Activated CD4-positive, alpha-beta T cell treated with anti-CD3 and anti-CD28 coated beads, Interleukin-2, amount 50 U/mL, for 48 hours (primary cell): ENCODE results near the gene TGFBR3.

ENCODE experiments used
- DNase-seq, 2 experiments: peaks; one replicate each; pipeline ENCODE4 v3.0.0-alpha.2; 2020

TGFBR3 gene

DNA sequence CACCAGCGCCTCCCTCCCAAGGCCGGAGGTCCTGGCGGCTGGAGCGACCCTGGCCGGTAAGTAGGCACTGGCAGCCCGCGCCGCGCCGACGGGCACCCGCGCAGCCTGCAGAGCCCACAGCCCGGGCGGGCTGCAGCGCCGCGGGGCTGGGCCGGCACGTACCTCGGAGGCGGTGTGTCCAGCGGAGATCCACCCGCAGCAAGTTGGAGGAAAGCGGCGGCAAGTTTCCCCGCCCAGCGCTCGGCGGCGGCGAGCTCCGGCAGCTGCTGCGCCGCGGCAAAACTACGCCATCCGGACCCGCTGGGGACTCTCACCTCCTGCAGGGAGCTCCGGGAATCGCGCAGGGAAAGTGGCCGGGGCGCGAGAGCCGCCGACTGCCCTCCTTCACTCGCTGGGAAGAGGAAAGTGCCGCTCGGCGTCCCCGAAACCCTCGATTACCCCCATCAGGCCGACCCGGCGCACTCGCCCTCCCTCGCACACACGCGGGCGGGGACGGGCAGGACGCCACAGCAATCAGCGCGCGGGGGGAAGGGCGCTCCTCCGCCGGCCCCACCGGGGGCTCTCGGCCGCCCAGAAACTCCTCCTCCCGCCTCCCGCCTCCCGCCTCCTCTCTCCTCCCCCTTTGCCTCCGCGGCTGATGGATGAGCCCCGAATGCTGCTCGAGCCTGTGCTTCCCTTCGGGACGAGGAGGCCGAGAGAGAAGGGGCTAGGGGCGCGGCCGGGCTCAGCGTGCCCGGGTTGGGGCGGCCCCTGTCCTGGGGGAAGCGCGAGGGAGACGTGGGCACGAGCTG, at the start of gene TGFBR3:
Gene TGFBR3 (minus strand): TSS at position 436 of the 791 bp plus-strand sequence. CDS start 24,620 bp downstream, outside the sequence.
- peak; percentile 73 to 80 for DNase-seq

DNA sequence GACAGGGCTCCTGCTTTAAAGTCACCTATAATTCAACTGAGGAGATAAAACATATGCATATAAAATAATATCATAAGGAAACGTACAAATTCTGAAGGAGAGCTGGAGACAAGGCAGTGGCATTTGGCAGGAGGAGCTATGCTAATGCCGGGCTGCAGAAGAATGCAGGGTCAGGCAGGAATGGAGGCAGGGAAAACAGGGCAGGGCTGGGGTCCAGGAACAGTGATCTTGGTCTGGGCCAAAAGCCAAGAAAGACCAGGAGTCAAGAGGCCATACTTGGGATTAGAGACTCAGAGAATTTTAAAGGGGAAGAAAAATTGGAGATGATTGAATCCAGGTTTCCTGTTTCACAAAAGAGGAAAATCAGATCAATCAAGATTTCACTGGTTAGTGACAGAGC, 43.3 kb upstream of the TGFBR3 start:
- DNase-seq = no peak

DNA sequence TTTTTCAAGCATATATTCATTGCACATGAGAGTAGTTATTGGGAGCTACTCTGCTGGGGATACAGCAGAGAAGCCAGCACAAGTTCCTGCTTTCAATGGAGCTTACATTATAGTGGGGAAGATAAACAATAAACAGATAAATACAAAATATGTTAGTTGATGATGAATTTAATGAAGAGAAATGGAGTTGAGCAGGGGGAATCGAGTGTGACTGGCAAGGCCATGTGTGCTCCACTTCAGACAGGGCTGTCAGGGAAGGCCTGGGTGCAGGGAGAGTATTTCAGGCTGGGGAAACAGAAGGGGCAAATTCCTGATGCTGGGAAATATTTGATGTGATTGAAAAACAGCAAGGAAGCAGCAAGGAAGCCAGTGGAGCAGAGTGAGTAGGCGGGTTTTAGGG, 42.1 kb upstream of the TGFBR3 start:
- DNase-seq = no peak

DNA sequence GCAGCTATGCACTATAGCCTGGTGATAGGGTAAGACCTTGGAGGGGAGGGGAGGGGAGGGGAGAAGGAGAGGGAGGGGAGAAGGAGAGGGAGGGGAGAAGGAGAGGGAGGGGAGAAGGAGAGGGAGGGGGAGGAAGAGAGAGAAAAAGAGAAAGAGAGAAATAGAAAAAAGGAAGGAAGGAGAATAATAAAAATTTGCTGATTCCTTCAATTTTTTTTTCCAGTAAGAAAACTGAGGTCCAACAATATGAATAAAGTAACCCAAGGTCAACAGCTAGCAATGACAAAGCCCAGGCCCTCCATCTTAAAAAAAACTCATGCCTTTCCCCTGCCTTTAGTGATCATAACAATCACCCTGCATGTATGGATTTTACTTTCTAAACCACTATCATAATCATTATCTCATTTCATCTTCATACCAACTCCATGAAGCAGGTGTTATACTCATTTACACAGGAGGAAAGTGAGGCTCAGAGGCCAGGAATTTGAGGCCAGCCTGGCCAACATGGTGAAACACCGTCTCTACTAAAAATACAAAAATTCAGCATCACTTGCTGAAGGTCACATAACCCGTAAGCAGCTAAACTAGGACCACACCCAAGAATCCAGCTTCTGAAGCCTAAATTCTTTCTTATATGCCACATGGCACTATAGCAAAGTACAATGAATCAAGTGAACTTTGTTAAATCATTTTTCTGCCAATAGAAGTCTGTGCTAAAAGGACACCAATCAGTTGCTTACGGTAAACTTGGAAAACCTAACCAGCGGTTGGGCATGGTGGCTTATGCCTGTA, 39.9 kb upstream of the TGFBR3 start:
- DNase-seq = no peak

DNA sequence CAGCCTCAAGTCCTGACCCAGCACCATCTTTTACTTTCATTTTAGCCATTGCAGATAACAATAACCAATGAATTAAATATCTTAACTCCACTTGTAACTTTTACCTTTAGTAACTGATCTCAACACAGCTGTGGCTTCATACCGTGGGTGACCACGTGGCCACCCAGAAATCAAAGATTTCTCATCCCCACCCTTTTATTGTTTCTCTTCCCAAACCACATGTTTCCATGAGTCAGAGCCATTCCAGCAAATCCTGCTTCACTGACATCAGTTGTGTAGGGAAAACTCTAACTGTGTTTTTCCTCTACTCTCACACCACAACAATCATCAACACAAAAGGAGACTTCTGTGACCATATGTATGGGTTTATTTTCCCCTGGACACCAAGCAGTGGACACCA, 38.2 kb upstream of the TGFBR3 start:
- no peak for DNase-seq

DNA sequence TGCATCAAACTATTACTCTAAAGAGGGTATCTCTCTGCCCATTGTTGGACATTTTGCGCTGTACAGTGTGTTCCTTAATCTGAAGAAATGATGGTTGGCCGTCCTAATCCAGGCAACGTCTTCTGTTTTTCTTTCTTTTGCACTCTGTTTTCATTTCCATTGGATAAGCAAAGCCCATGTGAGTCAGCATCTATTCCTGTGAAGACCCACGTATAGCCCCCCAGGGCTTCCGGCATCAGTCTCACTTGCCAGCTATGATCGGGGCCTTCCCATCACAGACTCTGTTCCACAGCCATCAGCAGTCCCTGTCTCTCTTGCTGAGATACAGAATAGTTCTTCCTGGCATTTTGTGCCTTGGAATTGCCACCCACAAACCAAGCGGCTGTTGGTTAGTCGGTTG, 34.0 kb upstream of the TGFBR3 start:
- no peak for DNase-seq

DNA sequence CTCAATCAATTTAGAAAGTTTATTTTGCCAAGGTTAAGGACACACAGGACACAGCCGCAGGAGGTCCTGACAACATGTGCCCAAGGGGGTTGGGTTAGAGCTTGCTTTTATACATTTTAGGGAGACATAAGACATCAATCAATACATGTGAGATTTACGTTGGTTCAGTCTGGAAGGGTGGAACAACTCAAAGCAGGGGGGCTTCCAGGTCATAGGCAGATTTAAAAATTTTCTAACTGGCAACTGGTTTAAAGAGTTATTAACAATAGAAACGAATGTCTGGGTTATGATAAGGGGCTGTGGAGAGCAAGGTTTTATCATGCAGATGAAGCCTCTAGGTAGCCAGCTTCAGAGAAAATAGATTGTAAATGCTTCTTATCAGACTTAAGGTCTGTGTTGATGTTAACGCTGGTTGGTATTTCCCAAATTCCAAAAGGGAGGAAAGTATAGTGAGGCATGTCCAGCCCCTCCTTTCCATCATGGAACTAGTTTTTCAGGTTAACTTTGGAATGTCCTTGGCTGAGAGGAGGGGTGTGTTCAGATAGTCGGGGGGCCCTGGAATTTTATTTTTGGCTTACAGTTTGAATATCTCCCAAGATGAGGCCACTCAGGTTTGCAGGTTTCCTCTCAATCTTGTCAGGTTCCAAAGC, 31.0 kb upstream of the TGFBR3 start:
- no peak for DNase-seq

DNA sequence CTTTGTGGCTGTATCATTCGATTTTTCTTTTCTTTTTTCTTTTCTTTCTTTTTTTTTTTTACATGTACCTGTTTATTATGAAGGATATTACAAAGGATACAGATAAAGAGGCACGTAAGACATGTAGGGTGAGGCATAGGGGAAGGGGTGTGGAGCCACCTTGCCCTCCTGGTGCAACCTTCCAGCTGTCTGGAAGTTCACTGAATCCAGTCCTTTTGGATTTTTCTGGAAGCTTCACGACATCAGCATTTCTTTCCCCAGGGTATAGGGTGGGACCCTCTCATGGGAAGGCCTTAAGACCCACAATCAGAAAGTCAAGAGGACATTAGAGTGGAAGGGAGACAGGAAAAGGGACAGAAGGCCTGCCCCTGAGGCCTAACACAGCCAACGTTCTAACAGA, 30.1 kb upstream of the TGFBR3 start:
- no peak for DNase-seq

DNA sequence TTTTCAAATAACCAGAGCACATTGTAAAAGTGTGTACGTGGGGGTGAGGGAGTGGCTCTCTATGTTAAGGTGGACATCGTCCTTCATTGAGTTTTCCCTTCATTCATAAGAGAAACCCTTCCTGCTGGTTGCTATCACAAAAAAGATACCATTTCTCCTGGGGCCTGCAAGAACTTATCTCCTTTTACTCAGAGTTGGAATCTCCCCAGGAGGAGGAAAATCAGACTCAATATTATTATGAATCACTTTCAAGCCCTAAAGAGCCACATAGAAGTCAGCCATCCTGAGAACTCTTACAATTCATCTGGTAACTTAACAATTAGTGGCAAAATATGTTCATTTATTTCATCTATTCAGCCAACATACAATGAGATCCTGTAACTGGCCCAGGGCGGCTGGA, 27.1 kb upstream of the TGFBR3 start:
- DNase-seq = no peak

DNA sequence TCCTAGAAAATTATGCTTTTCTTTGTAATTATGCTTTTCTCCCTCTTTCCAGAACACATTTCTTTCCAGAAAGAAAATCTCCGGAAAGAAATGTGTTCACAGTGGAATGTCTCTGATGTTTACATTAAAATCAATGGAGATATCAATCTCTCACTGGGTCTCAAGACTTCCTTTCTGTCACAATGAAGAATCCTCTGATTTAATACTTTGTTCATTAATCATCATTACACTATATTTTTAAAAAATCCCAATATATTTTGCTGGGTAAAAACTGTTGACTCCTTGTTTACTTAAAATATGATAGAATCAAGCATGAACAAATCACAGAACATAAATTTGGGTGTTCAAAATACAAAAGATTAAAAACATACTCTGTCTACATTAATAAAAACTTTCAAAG, 26.3 kb upstream of the TGFBR3 start:
- no peak for DNase-seq

DNA sequence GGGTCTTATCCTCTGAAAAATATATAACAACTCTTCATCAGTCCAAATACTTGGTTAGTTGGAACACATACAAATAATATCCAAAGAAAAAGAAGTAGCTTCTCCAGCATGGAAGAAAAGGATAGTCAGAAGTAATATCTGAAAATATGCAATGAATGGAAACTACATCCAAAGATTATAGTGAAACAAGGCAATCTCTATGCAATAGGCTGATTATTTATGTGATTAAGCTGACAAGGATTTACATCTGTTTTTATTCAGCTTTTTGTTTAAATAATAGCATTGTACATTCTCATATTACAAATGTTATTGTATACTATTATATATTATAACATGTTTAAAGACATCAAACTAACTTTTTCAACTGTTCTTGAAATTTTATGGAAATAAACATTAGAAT, 15.3 kb upstream of the TGFBR3 start:
- no peak for DNase-seq

DNA sequence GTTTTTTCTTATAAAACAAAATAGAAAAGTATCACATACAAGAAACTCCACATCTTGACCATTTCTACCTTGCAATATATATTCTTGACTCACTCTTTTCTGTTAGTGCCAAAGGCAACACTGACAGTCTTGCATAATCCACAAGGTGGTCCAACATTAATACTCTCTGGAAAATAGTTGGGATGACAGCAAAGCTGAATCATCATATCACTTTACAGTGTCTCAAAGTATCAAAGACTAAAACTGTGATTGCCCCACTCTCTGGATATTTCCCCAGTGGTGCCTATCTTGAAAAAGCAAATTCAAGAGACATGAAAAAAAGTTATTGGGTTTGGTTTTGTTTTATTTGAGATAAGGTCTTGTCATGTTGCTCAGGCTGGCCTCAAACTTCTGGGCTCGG, 14.6 kb upstream of the TGFBR3 start:
- DNase-seq = no peak

DNA sequence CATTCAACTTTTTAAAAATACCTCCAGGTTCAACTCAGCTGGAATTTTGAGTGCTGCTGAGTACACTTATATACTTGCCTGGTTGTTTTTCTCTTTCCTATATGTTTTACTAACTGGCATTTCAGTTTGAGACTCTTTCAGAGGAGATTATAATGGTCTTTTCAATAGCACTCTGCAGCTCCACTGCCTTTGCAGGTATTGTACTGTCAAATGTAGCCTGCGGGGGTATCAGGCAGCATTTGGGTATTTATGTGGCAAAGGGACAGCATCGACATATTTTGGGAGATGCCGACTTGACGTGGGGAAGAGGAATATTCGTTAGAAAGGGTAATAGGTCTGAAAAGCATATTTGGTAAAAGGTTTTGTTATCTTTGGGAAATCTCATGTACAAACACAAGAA, 11.1 kb upstream of the TGFBR3 start:
- DNase-seq = no peak

DNA sequence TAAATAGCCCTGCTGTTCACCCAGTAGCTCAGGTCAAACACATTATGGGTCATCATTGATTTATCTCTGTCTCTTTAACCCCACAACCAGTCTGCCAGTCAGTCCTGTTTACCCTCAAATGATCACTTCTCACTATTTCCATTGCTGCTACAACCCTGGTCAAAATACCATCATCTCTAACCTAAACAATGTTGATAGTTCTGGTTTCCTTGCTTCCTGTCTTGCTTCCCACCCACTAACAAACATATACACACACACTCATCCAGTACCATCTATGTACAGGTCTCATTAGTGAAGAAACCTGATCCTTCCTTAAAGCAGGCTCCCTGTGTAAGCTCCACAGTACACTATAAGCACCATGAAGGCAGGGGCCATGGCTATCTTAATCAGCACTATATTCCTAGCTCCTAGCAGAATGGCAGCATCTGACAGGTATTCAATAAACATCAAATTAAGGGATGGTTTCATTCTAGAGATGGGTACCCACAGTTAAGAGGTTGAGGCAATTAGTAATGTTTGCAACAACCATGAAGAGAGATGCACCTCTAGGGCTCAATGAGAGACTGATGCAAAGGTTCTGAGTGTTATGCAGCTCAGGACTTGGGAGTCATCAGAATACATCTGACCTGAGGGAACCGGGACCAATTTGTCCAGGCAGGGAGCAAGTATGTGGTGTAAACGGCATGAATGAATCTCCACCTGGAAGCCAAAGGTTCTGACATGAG, 10.0 kb upstream of the TGFBR3 start:
- DNase-seq = no peak

DNA sequence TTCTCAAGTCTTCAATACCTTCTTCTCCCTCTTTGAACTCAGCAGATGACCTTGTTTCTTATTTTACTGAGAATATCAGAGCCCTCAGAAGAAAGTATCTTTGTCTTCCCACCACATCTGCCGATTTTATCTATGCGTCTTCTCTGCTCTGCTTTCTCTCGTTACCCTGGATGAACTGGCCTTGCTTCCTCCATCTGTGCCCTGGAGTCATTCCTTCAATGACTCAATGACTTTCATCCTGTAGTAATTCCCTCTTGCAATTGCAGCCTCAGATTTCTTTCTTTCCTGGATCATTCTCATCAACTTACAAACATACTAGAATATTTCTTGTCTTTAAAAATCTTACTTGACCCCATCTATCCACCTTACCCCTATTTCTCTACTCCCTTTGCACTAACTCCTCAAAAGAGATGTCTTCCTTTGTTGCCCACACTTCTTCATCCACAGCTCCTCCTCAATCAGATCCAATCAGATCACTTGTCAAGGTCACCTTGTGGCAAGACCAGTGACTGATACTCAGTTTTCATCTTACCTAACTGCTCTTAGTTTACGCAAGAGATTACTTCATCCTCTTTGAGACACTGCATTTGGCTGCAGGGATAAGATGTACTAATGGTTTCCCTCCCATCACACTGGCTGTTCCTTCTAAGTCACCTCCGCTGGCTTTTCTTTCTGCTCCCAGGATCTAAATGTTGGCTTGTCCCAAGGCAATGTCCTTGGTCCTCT, 8.2 kb upstream of the TGFBR3 start:
- DNase-seq = no peak

DNA sequence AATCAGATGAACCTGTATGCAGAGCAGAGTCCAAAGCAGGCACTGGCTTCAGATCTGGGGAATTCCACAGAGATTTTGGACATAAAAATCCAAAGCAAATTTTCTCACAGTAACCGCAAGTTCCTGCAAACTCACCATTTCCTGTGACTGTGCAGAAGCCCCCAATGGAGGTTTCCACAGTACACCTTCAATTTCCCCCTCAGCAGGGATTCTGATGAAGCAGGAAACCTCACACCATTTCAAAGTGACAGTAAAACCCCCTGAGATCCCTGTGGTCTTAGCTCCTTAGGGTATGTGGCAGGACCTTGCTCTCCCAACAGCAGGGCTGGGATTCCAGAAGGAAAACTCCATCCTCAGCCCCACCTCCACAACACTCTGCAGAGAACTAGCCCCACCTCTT, 6.0 kb upstream of the TGFBR3 start:
- DNase-seq = no peak

DNA sequence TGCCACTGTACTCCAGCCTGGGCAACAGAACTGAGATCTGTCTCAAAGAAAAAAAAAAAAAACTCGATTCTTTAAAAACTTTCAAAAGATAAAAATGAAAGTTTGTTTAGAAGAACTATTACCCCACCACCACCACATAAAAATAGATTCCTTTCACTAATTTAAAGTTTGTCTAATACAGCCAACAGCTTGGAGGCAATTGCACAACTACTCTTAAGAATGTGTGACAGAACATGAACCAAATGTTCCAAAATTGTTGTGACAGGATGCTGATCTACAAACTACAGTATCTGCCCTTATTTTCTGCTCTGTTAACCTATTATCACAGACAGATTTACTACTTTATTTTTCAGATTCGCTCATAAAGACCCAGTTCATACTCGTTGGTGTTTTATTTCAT, 5.5 kb upstream of the TGFBR3 start:
- DNase-seq = no peak

DNA sequence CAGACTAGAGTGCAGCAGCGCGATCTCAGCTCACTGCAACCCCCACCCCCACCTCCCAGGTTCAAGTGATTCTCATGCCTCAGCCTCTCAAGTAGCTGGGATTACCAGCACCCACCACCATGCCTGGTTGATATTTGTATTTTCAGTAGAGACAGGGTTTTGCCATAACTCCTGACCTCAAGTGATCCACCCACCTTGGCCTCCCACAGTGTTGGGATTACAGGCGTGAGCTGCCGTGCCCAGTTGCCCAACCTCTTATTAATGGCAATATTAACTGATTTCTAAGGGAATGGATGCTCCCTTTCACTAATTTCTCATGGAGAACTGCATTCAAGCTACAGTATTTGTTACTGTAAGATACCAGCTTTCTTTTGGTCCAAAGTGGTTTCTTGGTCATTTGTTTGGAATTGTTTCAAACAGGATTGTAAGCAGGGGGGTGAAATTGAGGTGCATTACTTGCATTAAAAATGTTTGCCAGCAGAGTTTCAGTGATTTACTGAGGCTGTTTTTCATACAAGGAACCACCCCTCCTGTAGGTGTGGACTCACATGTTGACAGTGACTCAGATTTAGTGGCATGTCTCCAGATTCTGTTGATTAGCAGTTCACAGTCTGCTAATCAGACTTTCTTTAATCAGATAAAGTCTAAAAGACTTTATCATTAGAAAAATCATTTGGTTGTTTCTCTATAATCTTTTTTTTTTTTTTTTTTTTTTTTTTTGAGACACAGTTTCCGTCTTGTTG, 3.9 kb upstream of the TGFBR3 start:
- DNase-seq = no peak

DNA sequence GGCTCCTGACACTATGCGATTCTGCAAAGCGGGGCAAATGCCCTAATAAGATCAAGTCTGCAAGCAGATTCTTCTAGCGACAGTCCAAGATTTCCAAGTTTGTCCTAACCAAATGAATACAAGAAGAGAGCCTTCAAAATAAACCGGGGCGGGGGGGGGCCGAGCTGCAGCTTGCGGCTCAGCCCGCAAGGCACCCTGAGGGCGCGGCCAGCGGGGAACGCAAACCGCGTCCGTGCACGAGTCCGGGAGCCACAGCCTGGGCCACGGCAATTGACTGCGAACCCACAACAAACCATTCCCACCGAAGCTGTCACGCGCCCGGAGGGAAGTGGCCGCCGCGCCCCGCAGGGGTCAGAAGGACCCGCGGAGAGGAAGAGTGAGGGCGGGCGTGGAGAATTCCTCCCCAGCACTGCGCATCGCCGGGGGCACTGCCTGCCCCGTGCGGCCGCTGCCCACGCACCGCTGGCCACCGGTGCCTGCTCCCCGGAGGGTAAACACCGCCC, 687 bp downstream of the TGFBR3 start:
- peak; percentile 16 to 30 for DNase-seq

DNA sequence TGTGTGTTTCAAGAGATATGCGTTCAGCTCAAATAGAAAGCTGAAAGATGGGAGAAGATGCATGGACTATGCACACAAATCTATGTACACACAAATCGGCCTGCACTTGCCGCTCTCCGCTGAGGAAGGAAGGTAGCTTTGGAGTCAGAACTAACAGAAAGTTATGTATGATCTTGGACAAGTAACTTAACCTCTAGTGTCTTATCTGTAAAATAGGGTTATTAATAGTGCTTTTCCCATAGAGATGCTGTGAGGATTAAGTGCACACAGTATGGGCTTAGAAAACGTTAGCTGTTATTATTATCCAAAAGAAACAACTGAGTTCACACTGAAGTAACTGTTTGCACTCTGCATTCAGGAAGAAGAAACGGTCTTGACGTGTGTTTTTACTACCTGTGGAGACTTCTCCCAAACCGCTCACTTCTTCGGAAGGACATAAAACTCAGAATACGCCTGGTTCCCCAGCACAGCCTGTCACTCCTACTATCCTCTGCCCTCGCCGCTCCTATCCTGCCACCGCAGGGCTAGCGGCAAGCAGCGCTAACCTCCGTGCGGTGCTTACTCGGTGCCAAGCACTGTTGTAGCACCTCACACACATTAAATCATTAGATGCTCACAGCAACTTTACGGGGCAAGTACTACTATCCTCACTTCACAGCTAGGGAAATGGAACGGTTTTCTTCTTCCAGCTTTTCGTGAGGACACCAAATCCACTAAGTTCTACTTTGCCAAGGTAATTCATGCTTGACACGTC, 1.3 kb downstream of the TGFBR3 start:
- peak; percentile 51 to 58 for DNase-seq

DNA sequence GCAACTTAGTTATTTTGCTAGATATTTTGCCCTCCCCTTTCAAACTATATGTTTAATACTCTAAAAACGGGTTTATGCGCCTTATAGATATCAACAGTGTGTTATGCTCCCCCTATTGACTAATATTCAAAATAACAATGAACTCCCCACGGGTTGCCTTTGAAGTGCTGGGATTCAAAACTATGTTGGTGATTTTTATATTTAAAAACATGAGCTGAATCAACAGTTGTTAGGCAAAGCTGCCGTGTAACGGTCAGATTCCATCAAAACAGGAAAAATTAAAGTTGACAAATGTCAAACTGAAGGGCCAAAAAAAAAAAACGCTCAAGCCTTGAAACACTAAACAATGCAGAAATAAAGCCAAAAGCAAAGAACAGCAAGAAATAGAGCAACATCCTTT, 2.5 kb downstream of the TGFBR3 start:
- DNase-seq = no peak
